K562 (cell line): ENCODE results near the gene COL11A2. TPM values are rescaled to one million over a fixed set of nuclear protein-coding genes. Genes with fewer than 3 reads are reported as not detected.

Experiments used
- ATAC-seq: fragments of 200-7000 bp; cut with Tn5 transposase; 3 replicates; pipeline ENCODE4 v1.9.1; 2020; ENCODE audit warnings: moderate library complexity
- BruUV-seq: library from RNA; stranded (reverse); fragments of 400-500 nt; replicated peaks from 2 replicates; lab custom pipeline; 2021; lab: Mats Ljungman, UMichigan
- CTCF ChIA-PET: fragments of 300-600 bp; formaldehyde crosslinking; extraction: SDS; loops from one replicate; lab custom pipeline; 2021; ENCODE audit warnings: low intra/inter-chr PET ratio; lab: Yijun Ruan, JAX
- POLR2A ChIA-PET: fragments of 300-600, 350-650 bp; sonication (Branson Sonifier 250); formaldehyde crosslinking; extraction: SDS; loops from one replicate; lab custom pipeline; 2021; ENCODE audit warnings: antibody characterized with exemption, inconsistent platforms; lab: Yijun Ruan, JAX
- DNase-seq, 4 experiments: peaks; one replicate each; pipeline versions ENCODE4 v3.0.0 to v3.0.0-alpha.2; 2011 to 2018; ENCODE audit warnings: low spot score in 3 of 4, mixed read lengths in 3 of 4; ENCODE audit errors: extremely low read depth in 1 of 4
- FAIRE-seq: peaks from 2 replicates; lab custom pipeline; 2011; peaks lifted over from hg19 to GRCh38; lab: Jason Lieb, UNC
- H2AFZ ChIP-seq: 2 replicates; pipeline ENCODE4 v1.6.0; 2011; ENCODE audit warnings: low read depth, low read length, control low read depth, inconsistent platforms
- H3K27ac ChIP-seq: fragments of 200-600 bp; 3 replicates; pipeline ENCODE4 v1.8.0; 2011; ENCODE audit warnings: low read depth, mild to moderate bottlenecking, control low read depth, inconsistent platforms, low read length, moderate library complexity, mixed read lengths; ENCODE audit errors: extremely low read depth
- H3K27me3 ChIP-seq, 2 experiments: fragments of 300-600 bp in 1 of 2; 2 replicates in 1 of 2; 3 replicates in 1 of 2; pipeline versions ENCODE4 v1.6.0 to v1.8.0; 2011; ENCODE audit warnings: inconsistent platforms in 2 of 2, low read length in 2 of 2, mild to moderate bottlenecking in 1 of 2, mixed read lengths in 1 of 2, moderate library complexity in 1 of 2; ENCODE audit not compliant: control insufficient read depth in 2 of 2, insufficient read depth in 2 of 2
- H3K36me3 ChIP-seq: fragments of 300-600 bp; 3 replicates; pipeline ENCODE4 v1.8.0; 2011; ENCODE audit warnings: mild to moderate bottlenecking, low read length, inconsistent platforms; ENCODE audit not compliant: control insufficient read depth, insufficient read depth
- H3K4me1 ChIP-seq, 2 experiments: fragments of 200-600 bp in 1 of 2; replicated peaks in 1 of 2; 2 replicates in 1 of 2; 3 replicates in 1 of 2; pipeline versions ENCODE4 v1.5.1 to v1.8.0; 2011; ENCODE audit warnings: inconsistent platforms in 2 of 2, low read length in 2 of 2, mild to moderate bottlenecking in 1 of 2, mixed read lengths in 1 of 2, moderate library complexity in 1 of 2; ENCODE audit not compliant: control insufficient read depth in 2 of 2, insufficient read depth in 2 of 2
- H3K4me2 ChIP-seq: 2 replicates; pipeline ENCODE4 v1.6.1; 2011; ENCODE audit warnings: low read length, control low read depth, inconsistent platforms, mixed read lengths; ENCODE audit not compliant: insufficient read depth
- H3K4me3 ChIP-seq: fragments of 200-600 bp; sonication (generic), shearing (Covaris generic); 2 replicates; pipeline ENCODE4 v1.5.1; 2016; ENCODE audit warnings: control low read depth, inconsistent platforms
- H3K79me2 ChIP-seq: fragments of 200-600 bp; 3 replicates; pipeline ENCODE4 v1.8.0; 2011; ENCODE audit warnings: low read length, inconsistent platforms; ENCODE audit not compliant: control insufficient read depth, insufficient read depth
- H3K9ac ChIP-seq, 2 experiments: 2 replicates each; pipeline versions ENCODE4 v1.6.0 to v1.6.1; 2011; ENCODE audit warnings: low read depth in 2 of 2, low read length in 2 of 2, control low read depth in 1 of 2, inconsistent platforms in 1 of 2, mild to moderate bottlenecking in 1 of 2, mixed read lengths in 1 of 2; ENCODE audit not compliant: insufficient read depth in 1 of 2
- H3K9me1 ChIP-seq: one replicate; pipeline ENCODE4 v1.6.0; 2011; ENCODE audit warnings: inconsistent platforms, mild to moderate bottlenecking, low read length, moderate library complexity; ENCODE audit not compliant: control insufficient read depth, insufficient read depth
- H3K9me3 ChIP-seq: replicated peaks from 2 replicates; pipeline ENCODE4 v1.5.1; 2011; ENCODE audit warnings: low read depth, low read length, inconsistent platforms; ENCODE audit not compliant: control insufficient read depth, insufficient read depth
- H4K20me1 ChIP-seq: replicated peaks from 2 replicates; pipeline ENCODE4 v1.6.1; 2011; ENCODE audit warnings: low read length, inconsistent platforms, mixed read lengths; ENCODE audit not compliant: control insufficient read depth, insufficient read depth
- POLR2G ChIP-seq: fragments of 200-400 bp; formaldehyde crosslinking; IDR thresholded peaks from 2 replicates; pipeline ENCODE4 v1.6.1; 2017; ENCODE audit warnings: low read depth, mild to moderate bottlenecking, antibody characterized with exemption, low read length, moderate library complexity
- WGBS: fragments of 100-300 bp; shearing (Covaris generic); methylation state at CpG from one replicate; pipeline ENCODE4 v1.1.6; 2016; ENCODE audit warnings: low coverage, mixed read lengths; ENCODE audit not compliant: insufficient coverage; ENCODE audit errors: missing lambda C conversion rate; 5-methylcytosine and 5-hydroxymethylcytosine counted together
- in situ Hi-C: fragments of 300-500 bp; cut with MboI; formaldehyde crosslinking; loops from 4 replicates; pipeline ENCODE4 v1.15.0; 2018; ENCODE audit warnings: inconsistent platforms, mixed read lengths
- intact Hi-C: fragments of 100-400 bp; cut with micrococcal nuclease; formaldehyde crosslinking; loops from 2 replicates; pipeline ENCODE4 v1.14.2; 2022
- polyA plus RNA-seq, 8 experiments: library from polyadenylated mRNA; depleted of rRNA in 4 of 8; stranded (reverse) in 5 of 8; unstranded in 3 of 8; fragments of >200 nt; fragmentation: Nextera tagmentation in 2 of 8; fragmentation: Illumina TruSeq in 1 of 8; extraction: Ambion mirVana in 2 of 8; extraction: Trizol in 1 of 8; gene quantifications; 2 replicates each; pipeline versions ENCODE4 v1.2.1 to v1.2.3, GENCODE V29; 2011 to 2014; ENCODE audit warnings: inconsistent platforms in 1 of 8, missing spikeins in 1 of 8
- total RNA-seq, 7 experiments: library from RNA; depleted of rRNA in 6 of 7; stranded (reverse); fragments of >200 nt in 6 of 7; fragmentation: Illumina TruSeq in 2 of 7; extraction: Trizol in 2 of 7; gene quantifications; 2 replicates each; pipeline versions ENCODE4 v1.2.1 to v1.2.3, GENCODE V29; 2011 to 2021; ENCODE audit warnings: low replicate concordance in 1 of 7
- TF ChIP-seq, protein P1 (sequence below): fragments of 250-450 bp; sonication (Bioruptor Pico); IDR thresholded peaks from 2 replicates; pipeline ENCODE4 v1.4.0; 2020

Gene COL11A2
- total and polyA plus RNA-seq, 9 of the 15 experiments (the other 6 are each of a cell fraction or from before 2014, with no cell fraction given), result 0.04 to 0.35 (median 0.09) TPM; not detected in 1

DNA sequence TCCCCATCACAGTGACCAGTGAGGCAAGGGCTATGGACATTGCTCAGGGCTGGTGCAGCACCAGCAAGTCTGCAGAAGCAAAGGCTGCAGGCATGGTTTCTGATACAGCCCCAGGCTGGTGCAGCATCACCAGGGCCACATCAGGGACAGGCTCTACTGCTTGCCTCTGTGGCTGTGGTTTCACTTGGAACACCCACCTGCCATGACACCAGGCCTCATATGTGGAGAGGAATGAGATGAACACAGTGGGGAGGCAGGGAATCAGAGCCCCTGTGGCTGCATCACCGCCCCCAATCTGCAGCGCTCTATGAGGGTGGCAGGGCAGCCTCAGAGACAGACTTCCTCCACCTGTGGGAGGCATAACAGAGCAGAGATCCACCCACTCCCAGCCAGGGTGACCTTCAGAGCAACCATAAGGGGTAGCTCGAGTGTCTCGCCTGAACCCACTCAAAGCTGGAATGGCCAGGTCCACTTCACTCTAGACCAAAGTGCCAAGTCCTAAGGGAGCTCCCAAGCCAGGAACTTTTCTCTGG, 23.9 kb upstream of the COL11A2 start:
- intact Hi-C loops, result no loop called here
- ChIA-PET POLR2A (interaction anchor here (1.1 to 1.3 kb wide), 2 partner anchors 8 to 12 kb away, joined by 4 read pairs; partner anchors contain the start of gene RING1), CTCF (no interaction called here)
- 35% methylated on average over 4 of the region's 4 CpGs for WGBS
- no peaks in the 10 kb centered on the region for H3K9me1 ChIP-seq
- in situ Hi-C loops, result no loop called here
- H3K4me1 ChIP-seq, result peaks cover 0 to 28% of the 10 kb centered on the region in 2 experiments; a peak in 2 of 5 replicates
- H3K36me3 ChIP-seq, result peaks cover 10% of the 10 kb centered on the region; the same call in 2 of the 3 replicates
- H3K4me2 ChIP-seq, result no peak overlapping the region
- DNase-seq (peak in 1 of 4 experiments; percentile 16), ATAC-seq (no peak), FAIRE-seq (no peak)
- peaks cover 5 to 11% of the 10 kb centered on the region in 2 experiments; a peak in 3 of 5 replicates for H3K27me3 ChIP-seq
- H3K79me2 ChIP-seq, result no peaks in the 10 kb centered on the region
- H3K27ac ChIP-seq, result no peak overlapping the region
- peak; percentile 25; the same call in 1 of the 2 replicates for TF ChIP-seq POLR2G
- TF ChIP-seq, protein P1, sequence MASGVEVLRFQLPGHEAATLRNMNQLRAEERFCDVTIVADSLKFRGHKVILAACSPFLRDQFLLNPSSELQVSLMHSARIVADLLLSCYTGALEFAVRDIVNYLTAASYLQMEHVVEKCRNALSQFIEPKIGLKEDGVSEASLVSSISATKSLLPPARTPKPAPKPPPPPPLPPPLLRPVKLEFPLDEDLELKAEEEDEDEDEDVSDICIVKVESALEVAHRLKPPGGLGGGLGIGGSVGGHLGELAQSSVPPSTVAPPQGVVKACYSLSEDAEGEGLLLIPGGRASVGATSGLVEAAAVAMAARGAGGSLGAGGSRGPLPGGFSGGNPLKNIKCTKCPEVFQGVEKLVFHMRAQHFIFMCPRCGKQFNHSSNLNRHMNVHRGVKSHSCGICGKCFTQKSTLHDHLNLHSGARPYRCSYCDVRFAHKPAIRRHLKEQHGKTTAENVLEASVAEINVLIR (CRISPR knock-in tag), result no peak
- H2AFZ ChIP-seq, result no peak overlapping the region
- peak overlapping the region in 1 of 2 experiments; percentile 14; a peak in 1 of 4 replicates for H3K9ac ChIP-seq
- BruUV-seq, result no TSS peak
- H4K20me1 ChIP-seq, result no peaks in the 10 kb centered on the region
- H3K9me3 ChIP-seq, result no peaks in the 10 kb centered on the region
- H3K4me3 ChIP-seq, result no peak overlapping the region
